ENCODE measurements around the gene HAGHL. TPM values are rescaled to one million over a fixed set of nuclear protein-coding genes. Genes with fewer than 3 reads are reported as not detected.

HAGHL gene
- total and polyA plus RNA-seq, 2 experiments from 2014 or later, result 21.6 to 35.3 TPM

DNA sequence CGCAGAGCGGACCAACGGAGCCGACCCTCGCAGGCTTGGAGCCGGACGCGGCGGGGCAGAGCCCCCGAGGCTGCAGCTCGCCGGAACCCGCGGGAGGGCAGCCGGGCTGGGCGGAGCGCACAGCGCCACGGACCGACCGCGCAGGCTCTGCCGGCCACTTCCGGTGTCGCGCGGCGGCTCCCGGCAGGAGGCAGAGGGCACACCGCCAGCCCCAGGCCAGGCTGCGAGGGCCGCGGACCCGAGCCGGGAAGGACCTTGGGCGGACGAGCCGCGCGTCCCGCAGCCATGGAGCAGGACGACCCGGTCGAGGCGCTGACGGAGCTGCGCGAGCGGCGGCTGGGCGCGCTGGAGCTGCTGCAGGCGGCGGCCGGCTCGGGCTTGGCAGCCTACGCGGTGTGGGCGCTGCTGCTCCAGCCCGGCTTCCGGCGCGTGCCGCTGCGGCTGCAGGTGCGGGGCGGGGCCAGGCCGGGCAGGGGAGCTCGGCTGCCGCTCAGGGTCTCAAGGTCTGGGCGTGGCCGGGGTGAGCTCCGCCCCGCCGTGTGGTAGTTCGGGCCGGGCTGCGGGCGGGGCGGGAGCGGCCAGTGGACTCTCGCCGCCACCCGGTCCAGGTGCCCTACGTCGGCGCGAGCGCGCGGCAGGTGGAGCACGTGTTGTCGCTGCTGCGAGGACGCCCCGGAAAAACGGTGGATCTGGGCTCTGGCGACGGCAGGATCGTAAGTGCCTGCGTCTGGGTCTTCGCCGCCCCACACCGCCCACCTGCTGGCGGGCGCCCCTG lies 5.7 kb upstream of the HAGHL start, which contains the start of gene ANTKMT (continued):
- TF ChIP-seq ZNF462 (CRISPR knock-in tag; IDR thresholded peaks at IDR 0.05) (no peak), CREB1 (CRISPR knock-in tag; IDR thresholded peaks at IDR 0.05; ENCODE audit: low read depth) (peak; percentile 69)

DNA sequence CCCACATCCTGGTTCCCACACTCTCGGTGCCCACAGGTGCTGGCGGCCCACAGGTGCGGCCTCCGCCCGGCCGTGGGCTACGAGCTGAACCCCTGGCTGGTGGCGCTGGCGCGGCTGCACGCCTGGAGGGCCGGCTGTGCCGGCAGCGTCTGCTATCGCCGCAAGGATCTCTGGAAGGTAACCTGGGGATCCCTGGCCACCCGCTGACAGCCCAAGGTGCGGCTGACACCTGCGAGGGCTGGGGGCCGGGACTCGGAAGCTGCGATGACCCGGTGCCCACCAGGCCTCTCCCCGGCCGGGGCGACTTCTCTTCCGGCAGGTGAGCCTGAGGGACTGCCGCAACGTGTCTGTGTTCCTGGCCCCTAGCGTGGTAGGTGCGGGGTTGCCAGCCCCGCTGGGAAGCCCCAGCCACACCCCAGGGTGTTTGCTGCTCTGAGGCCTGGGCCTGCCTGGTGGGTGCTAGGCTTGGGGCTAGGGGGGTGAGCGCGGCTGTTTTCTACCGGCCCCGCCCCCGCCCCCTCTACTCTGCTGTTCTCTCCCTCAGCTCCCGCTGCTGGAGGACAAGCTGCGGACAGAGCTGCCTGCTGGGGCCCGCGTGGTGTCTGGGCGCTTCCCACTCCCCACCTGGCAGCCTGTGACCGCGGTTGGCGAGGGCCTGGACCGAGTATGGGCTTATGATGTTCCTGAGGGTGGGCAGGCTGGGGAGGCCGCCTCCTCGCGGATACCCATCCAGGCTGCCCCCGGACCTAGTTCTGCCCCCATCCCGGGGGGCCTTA lies 5.0 kb upstream of the HAGHL start:
- no peak overlapping the region for H3K27ac ChIP-seq (ENCODE audit: low read depth)
- peaks cover 27% of the 10 kb centered on the region for H3K27me3 Mint-ChIP-seq (ENCODE audit: insufficient read depth, low read depth, poor library complexity)
- H3K79me2 ChIP-seq (replicated peaks; ENCODE audit: insufficient read depth), result no peaks in the 10 kb centered on the region
- H3K4me1 ChIP-seq (ENCODE audit: insufficient read depth), result peaks cover 8% of the 10 kb centered on the region; the same call in 1 of the 2 replicates
- H3K27me3 ChIP-seq (ENCODE audit: insufficient read depth), result peaks cover 19% of the 10 kb centered on the region; the same call in 1 of the 2 replicates
- H3K4me2 ChIP-seq, result peak overlapping the region; percentile 55; the same call in 1 of the 2 replicates
- no peak for ATAC-seq
- no peak overlapping the region for H3K27ac Mint-ChIP-seq
- H3K36me3 ChIP-seq (ENCODE audit: insufficient read depth), result no peaks in the 10 kb centered on the region
- no peak overlapping the region for H3K4me3 Mint-ChIP-seq
- H3K4me3 ChIP-seq, result peak overlapping the region; percentile 82; the same call in 1 of the 2 replicates
- DNase-seq (ENCODE audit: low spot score), result no peak
- H3K4me1 Mint-ChIP-seq, result peaks cover 9% of the 10 kb centered on the region; the same call in 2 of the 3 replicates
- no peaks in the 10 kb centered on the region for H3K9me2 ChIP-seq (ENCODE audit: insufficient read depth)
- peaks cover 12% of the 10 kb centered on the region for H3F3A ChIP-seq (replicated peaks; ENCODE audit: low read depth)
- H2AFZ ChIP-seq, result no peak overlapping the region
- H4K20me1 ChIP-seq (replicated peaks; ENCODE audit: insufficient read depth), result no peaks in the 10 kb centered on the region
- H3K9me3 Mint-ChIP-seq, result no peaks in the 10 kb centered on the region
- H3K36me3 Mint-ChIP-seq (ENCODE audit: low read depth), result no peaks in the 10 kb centered on the region
- TF ChIP-seq, protein P1, sequence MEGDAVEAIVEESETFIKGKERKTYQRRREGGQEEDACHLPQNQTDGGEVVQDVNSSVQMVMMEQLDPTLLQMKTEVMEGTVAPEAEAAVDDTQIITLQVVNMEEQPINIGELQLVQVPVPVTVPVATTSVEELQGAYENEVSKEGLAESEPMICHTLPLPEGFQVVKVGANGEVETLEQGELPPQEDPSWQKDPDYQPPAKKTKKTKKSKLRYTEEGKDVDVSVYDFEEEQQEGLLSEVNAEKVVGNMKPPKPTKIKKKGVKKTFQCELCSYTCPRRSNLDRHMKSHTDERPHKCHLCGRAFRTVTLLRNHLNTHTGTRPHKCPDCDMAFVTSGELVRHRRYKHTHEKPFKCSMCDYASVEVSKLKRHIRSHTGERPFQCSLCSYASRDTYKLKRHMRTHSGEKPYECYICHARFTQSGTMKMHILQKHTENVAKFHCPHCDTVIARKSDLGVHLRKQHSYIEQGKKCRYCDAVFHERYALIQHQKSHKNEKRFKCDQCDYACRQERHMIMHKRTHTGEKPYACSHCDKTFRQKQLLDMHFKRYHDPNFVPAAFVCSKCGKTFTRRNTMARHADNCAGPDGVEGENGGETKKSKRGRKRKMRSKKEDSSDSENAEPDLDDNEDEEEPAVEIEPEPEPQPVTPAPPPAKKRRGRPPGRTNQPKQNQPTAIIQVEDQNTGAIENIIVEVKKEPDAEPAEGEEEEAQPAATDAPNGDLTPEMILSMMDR (conservative IDR thresholded peaks at IDR 0.05; ENCODE audit: low read depth in 2 of 2), result no peak
- TF ChIP-seq NANOG (IDR thresholded peaks at IDR 0.05; ENCODE audit: borderline replicate concordance) (no peak), EZH2phosphoT487 (IDR thresholded peaks at IDR 0.05; ENCODE audit: unreplicated experiment) (no peak), JUNB (IDR thresholded peaks at IDR 0.05; ENCODE audit: unreplicated experiment) (no peak), CREB1 (CRISPR knock-in tag; IDR thresholded peaks at IDR 0.05; ENCODE audit: low read depth) (no peak), ZNF114 (CRISPR knock-in tag; IDR thresholded peaks at IDR 0.05) (no peak), ZNF331 (CRISPR knock-in tag; IDR thresholded peaks at IDR 0.05; ENCODE audit: low read depth) (no peak), POLR2AphosphoS5 (IDR thresholded peaks at IDR 0.05; ENCODE audit: low read depth) (no peak), STAT1 (IDR thresholded peaks at IDR 0.05; ENCODE audit: unreplicated experiment) (no peak)
- TF ChIP-seq, protein P2, sequence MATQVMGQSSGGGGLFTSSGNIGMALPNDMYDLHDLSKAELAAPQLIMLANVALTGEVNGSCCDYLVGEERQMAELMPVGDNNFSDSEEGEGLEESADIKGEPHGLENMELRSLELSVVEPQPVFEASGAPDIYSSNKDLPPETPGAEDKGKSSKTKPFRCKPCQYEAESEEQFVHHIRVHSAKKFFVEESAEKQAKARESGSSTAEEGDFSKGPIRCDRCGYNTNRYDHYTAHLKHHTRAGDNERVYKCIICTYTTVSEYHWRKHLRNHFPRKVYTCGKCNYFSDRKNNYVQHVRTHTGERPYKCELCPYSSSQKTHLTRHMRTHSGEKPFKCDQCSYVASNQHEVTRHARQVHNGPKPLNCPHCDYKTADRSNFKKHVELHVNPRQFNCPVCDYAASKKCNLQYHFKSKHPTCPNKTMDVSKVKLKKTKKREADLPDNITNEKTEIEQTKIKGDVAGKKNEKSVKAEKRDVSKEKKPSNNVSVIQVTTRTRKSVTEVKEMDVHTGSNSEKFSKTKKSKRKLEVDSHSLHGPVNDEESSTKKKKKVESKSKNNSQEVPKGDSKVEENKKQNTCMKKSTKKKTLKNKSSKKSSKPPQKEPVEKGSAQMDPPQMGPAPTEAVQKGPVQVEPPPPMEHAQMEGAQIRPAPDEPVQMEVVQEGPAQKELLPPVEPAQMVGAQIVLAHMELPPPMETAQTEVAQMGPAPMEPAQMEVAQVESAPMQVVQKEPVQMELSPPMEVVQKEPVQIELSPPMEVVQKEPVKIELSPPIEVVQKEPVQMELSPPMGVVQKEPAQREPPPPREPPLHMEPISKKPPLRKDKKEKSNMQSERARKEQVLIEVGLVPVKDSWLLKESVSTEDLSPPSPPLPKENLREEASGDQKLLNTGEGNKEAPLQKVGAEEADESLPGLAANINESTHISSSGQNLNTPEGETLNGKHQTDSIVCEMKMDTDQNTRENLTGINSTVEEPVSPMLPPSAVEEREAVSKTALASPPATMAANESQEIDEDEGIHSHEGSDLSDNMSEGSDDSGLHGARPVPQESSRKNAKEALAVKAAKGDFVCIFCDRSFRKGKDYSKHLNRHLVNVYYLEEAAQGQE (IDR thresholded peaks at IDR 0.05; ENCODE audit: unreplicated experiment), result no peak
